Endothelial cell of umbilical vein (primary cell): Measurements from ENCODE around the gene MYL11.

Experiments
- EZH2 ChIP-seq: IDR thresholded peaks from 2 replicates; pipeline ENCODE4 v1.6.1; 2012; ENCODE audit warnings: borderline replicate concordance, low read depth, mild to moderate bottlenecking, moderate library complexity, low read length, inconsistent platforms; ENCODE audit not compliant: severe bottlenecking
- GATA2 ChIP-seq: IDR thresholded peaks from 2 replicates; pipeline ENCODE4 v1.7.0; 2011; ENCODE audit warnings: low read depth, mild to moderate bottlenecking, moderate library complexity, mixed read lengths, low read length; ENCODE audit not compliant: insufficient read length, insufficient read depth
- JUN ChIP-seq: IDR thresholded peaks from 2 replicates; pipeline ENCODE4 v1.6.1; 2011; ENCODE audit warnings: borderline replicate concordance, low read depth; ENCODE audit not compliant: insufficient read length, insufficient read depth
- MYC ChIP-seq: IDR thresholded peaks from one replicate; pipeline ENCODE4 v1.6.1; 2011; ENCODE audit warnings: mild to moderate bottlenecking, low read depth, low read length
- POLR2A ChIP-seq: IDR thresholded peaks from 2 replicates; pipeline ENCODE4 v1.6.1; 2012; ENCODE audit warnings: low read depth, mild to moderate bottlenecking, control low read depth, low read length
- POLR2AphosphoS5 ChIP-seq: IDR thresholded peaks from 2 replicates; pipeline ENCODE4 v1.6.1; 2012; ENCODE audit warnings: low read depth, mild to moderate bottlenecking, control low read depth, low read length, moderate library complexity; ENCODE audit not compliant: insufficient read depth
- TF ChIP-seq, protein P1 (sequence below), 2 donors: IDR thresholded peaks; 1 replicate in 1 of 2; 2 replicates in 1 of 2; pipeline ENCODE4 v1.5.1; 2011; ENCODE audit warnings: low read length in 2 of 2, mild to moderate bottlenecking in 2 of 2, moderate library complexity in 2 of 2, control low read depth in 1 of 2, inconsistent platforms in 1 of 2, low read depth in 1 of 2; ENCODE audit not compliant: insufficient read depth in 1 of 2; ENCODE audit errors: extremely low read depth in 1 of 2

DNA sequence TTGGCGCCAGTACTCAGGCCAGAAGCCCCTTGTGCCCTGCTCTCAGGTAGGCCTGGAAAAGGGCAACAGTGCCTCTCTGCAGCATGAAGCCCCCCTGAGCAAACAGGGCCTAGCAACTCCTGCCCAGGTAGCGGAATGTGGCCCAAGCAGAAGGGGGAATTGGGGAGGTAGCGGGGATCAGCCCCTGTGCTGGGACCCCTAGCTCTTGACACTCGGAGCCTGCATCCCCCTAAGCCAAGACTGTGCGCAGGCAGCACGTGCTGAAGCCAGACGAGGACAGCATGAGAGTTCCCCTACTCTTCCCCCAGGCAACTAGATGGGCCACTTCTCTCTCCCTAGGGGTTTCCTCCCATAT, 18.7 kb upstream of the MYL11 start:
- TF ChIP-seq POLR2A, result no peak
- TF ChIP-seq, protein P1, sequence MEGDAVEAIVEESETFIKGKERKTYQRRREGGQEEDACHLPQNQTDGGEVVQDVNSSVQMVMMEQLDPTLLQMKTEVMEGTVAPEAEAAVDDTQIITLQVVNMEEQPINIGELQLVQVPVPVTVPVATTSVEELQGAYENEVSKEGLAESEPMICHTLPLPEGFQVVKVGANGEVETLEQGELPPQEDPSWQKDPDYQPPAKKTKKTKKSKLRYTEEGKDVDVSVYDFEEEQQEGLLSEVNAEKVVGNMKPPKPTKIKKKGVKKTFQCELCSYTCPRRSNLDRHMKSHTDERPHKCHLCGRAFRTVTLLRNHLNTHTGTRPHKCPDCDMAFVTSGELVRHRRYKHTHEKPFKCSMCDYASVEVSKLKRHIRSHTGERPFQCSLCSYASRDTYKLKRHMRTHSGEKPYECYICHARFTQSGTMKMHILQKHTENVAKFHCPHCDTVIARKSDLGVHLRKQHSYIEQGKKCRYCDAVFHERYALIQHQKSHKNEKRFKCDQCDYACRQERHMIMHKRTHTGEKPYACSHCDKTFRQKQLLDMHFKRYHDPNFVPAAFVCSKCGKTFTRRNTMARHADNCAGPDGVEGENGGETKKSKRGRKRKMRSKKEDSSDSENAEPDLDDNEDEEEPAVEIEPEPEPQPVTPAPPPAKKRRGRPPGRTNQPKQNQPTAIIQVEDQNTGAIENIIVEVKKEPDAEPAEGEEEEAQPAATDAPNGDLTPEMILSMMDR (IDR thresholded peaks at IDR 0.05; ENCODE audit: extremely low read depth in 1 of 2, insufficient read depth in 1 of 2, low read depth in 1 of 2, low read length in 2 of 2), result no peak
- TF ChIP-seq JUN, result no peak
- no peak for TF ChIP-seq EZH2
- TF ChIP-seq GATA2, result no peak
- TF ChIP-seq POLR2AphosphoS5, result no peak
- TF ChIP-seq MYC, result no peak
